CD4-positive, alpha-beta T cell treated with Interleukin-17A for 4 hours (primary cell): ENCODE results near the gene ORC1.

ENCODE experiments used
- DNase-seq: peaks from one replicate; pipeline ENCODE4 v3.0.0-alpha.2; 2020; ENCODE audit warnings: mixed read lengths

The ORC1 gene

DNA sequence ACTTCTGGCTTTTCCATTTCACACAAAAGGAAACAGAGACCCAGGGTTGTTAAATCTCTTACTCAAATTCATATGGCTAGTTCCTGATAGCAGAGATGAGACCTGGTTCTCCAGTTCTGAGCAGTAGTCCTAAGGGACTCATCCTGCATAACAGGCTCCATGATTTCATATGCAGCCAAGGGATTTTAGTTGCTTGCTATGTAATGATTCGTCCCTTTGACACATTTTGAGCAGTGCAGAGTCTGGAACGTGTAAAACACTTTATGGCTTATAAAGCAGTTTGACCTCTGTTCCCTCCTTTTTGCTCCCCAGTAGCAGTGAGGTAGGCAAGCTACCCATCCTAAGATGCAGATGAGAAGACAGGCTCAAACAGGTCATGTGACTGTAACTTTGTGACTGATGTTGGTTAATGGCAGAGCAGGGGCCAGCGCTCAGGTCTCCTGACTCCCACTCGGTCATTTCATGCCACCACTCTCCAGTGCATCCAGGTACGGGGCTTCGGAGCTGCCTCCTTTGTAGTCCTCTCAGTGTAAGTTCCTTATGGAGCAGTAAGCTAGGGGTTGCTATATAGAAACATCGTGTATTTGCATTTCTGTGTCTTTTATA, 62.5 kb downstream of the ORC1 start:
- DNase-seq, result no peak

DNA sequence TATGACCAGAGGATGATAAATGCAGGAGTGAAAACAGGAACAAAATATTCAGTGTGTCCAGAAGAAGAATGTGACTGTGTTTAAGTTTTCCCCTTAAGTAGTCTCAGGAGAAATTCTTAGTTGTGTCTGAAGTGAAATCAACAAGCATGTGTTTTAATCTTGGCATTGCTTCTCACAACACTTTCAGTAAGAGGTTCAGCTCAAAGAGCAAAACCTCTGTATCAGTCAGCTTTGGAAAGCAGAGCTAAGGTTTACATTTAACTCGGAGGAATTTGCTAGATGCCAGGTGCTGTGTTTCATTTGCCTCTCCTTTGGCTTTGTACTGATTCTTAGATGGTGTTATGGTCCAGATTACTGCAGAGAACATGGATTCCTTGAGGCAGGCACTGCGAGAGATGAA, 66.8 kb downstream of the ORC1 start:
- no peak for DNase-seq

DNA sequence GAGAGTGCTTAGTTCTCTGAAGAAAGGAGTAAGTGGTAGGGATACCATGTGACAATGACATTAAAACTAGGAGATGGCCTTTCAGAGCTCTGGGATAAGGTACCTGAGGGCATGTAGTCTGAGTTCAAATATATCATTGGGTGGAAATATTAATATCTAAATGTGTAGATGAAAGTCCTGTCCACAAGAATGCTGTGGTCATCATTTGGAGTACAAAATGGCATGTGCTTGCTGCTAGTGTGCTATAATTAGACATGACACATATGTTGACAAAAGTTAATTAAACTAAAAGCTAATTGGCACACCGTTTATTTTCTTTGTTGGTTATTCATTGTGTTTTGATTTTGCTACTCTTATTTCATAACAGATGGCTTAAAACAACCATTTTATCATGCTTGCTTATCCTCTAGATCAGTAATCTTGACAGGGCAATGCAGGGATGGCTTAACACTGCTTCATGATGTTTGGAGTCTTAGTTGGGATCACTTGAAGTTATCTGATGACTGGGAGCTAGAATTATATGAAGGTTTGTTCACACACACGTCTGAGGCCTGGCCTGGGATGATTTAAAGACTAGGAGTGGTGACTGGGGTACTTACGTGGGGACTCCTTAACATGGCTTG, 69.2 kb downstream of the ORC1 start:
- DNase-seq, result no peak

DNA sequence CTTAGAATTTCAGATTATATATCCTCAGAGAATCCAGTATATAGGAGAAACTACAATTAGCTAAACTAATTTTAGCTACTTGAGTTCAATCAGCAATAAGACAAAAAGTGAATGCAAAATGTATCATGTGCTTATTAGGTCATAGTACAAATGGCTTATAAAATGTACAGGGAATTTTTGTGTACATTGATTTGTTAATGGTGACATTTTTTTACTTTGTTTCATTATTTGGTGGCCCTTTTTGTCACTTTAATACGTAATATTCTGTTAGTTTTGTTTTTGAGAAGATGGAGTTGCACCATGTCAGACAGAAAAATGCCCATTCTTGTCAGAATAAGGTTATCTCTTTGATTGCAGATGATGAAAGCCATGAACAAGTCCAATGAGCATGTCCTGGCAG, 71.8 kb downstream of the ORC1 start:
- no peak for DNase-seq

DNA sequence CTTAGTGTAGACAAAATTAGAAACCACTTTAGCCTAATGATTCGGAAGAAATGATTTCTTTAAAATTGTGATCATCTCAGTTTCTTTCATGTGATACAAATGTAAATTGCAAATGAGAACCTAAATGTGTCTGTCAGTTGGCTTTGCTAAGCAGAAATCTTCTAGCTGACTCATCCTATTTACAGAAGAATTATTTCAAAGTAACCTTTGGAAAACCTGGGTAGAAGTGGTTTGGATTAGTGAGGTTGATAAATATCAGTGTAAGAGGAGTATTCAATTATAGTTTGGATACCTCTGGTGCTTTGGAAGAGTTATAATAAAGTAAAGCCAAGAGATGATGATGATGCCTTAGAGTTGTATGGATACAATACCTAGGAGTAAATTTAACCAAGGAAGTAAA, 75.6 kb downstream of the ORC1 start:
- no peak for DNase-seq

DNA sequence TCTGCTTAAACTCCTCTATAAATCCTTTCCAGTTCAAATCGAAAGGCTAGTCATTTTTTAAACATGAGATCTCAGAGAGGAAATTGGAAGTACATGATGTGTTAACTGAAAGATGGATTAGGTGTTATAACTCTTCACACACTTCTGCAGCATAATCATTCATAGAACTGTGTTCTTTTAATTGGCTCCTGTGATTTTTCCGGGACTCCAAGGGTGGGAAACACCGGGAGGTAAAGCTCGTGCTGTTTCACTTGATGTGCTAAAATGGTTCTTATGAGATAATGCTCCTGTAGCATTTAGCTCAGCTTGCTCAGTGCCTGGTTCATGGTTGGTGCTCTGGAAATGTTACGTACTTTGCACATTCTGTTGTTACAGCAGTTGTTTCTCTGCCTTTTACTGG, 78.4 kb downstream of the ORC1 start:
- DNase-seq, result no peak

DNA sequence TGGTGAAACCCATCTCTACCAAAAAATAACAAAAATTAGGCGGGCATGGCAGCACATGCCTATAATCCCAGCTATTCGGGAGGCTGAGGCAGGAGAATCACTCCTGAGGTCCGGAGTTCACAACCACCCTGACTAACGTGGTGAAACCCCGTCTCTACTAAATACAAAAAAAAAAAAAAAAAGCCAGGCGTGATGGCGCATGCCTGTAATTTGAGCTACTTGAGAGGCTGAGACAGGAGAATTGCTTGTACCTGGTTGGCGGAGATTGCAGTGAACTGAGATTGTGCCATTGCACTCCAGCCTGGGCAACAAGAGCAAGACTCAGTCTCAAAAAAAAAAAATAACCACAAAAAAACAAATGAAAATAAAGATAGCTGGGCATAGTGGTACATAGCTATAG, 80.5 kb downstream of the ORC1 start:
- DNase-seq, result no peak
